ENCODE data around the gene PMM2.
"Not testable (repeated sequence)": the region's sequence is repeated elsewhere in the genome, so short reads cannot be mapped to it uniquely, and the experiment has no call there.

The PMM2 gene

DNA sequence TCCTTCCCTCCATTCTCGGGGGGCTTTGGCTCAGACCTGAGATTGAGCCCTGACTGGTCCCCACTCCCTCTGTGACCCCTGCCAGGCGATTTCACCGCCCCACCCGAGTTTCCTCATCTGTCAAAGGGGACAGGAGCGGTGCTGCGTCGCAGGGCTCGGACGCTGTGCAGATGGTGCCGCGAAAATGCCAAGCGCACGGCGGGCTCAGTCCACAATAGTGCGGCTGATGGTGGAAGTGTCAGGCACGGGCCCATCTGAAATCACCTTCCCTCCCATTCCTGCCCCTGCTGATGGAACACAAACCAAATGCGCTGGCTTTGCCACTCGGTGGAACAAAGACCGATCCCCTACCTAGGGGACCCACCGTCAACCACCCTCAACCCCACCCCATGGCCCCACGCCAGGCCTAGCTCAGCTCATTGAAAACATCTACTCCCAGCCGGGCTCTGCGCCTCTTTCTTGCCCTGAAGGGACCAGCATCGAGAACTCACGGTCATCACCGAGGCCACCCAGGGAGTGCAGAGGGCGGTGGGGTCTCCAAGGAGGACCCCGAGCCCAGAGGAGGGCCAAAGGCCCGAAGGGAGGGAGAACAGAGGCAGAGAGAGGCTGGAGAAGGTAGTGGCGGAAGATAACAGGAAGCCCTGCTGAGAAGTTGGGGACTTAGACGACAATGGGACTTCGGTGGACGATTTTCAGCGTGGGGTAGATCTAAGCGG lies 69.7 kb downstream of the PMM2 start:
- no peak for DNase-seq (ENCODE audit: low read depth in 2 of 2)

DNA sequence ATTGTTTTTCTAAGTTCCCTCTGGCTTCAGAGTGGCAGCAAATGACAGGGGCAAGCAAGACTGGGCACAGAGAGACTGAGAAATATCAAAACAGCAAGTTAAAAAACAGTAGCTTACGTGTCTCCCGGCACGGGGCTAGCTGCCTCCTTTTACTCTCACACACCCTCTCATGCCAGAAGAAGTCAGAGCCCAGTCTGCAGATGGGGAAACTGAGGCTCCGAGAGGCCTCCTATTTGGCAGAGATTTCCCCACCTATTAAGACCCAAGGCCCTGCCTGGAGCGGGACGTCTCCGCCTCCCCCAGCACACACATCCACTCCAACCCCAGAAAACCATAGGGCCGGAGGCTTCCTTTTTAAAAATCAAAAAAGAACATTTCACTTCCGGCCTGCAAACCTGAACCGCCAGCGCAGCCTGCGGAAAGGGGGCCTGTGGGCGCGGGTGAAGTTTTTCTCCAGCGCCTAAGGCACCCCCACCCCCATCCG lies 70.3 kb downstream of the PMM2 start:
- peak in 1 of 2 donors; percentile 64 for DNase-seq (ENCODE audit: low read depth in 2 of 2)

DNA sequence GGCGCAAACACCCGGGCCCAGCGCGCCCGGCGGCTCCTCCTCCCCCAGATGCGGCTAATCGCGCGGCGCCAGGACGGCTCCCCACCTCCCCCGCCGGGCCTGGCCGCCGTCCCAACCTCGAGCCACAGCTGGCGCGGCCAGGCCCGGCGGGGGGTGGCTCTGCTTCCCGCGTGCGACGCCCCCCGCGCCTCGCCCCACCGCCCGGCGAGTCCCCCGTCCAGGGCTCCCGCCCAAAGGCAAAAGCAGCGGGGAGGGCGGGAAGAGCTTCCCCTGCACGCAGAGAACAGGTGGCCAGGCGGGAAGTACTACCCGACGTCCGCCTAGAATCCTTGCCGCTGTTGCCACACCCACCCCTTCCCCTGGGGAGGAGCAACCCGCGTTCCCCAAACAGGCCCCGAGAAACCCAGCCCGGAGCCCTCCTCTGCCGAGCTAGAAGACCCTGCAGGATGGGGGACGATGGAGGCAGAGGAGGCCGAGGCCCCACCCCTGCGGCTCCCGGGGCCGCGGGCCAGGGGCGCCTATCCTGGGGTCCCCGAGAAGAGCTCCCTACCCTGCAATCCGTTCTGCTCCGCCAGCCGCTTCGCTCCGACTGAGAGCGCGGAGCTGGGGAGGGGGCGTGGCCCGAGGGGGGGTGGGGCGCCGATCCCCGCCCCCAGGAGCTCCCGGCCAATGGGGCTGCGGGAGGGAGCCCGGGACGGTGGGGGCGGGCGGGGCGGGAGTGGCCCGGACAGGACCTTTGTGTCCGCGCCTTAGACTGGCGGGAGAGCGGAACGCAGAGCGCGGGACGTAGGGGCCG lies 71.0 kb downstream of the PMM2 start, which contains the start of gene CARHSP1:
Gene CARHSP1, minus strand, starts transcription at position 591 of the 796 bp plus-strand sequence. CDS start 9,678 bp downstream, outside the sequence.
- peak; percentile 69 to 87 for DNase-seq (ENCODE audit: low read depth in 2 of 2)

DNA sequence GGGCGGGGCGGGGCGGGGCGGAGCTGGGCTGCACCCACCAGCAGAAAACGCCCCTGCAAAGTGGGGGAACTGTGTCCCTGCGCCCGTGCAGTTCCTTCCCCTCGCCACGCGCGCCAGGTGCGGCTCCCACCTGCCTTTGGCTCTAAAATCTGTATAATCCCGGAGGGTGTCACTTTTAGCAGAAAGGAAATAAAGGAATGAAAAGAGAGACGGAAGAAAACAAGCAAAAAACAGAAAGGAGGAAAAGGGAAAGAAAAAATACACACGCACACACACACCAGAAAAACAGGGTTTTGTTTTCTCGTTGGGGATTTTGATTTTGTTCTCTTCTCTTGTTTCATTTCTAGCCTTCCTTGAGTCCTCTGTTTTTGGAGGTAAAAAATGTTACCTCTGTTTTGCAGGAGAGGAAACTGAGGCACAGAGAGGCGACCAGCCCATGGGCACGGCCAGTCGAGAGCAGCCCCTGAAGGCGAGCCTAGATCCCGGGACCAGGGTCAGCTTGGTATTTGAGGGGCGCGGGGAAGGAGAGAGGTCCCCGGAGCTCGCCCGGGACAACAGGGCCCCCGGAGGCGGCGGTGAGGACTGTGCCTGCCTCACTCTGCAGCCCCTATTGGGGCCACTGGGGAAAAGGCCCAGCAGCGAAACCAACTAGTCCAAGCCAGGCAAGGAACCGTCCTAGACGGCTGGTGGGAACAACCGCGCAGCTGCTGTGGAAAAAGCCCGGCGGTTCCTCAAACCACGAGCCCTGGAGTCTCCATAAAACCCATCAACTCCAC lies 71.8 kb downstream of the PMM2 start:
- DNase-seq (ENCODE audit: low read depth in 2 of 2), result no peak

DNA sequence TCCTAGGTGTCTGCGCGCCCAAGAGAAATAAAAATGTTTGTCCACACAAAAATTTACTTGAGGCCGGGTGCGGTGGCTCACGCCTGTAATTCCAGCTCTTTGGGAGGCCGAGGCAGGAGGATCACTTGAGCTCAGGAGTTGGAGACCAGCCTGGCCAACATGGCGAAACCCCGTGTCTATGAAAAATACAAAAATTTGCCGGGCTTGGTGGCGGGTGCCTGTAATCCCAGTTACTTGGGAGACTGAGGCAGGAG lies 72.3 kb downstream of the PMM2 start:
- DNase-seq (ENCODE audit: low read depth in 2 of 2), result not testable (repeated sequence)

DNA sequence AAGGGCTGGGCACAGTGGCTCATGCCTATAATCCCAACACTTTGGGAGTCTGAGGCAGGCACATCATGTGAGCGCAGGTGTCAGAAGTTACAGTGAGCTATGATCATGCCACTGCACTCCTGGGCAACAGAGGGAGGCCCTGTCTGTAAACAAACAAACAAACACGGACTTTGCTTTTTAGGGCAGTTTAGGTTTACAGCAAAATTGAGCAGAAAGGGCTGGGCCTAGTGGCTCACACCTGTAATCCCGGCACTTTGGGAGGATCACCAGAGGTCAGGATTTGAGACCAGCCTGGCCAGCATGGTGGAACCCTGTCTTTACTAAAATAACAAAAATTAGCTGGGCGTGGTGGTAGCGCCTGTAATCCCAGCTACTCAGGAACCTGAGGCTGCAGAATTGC lies 74.4 kb downstream of the PMM2 start:
- no peak for DNase-seq (ENCODE audit: low read depth in 2 of 2)

DNA sequence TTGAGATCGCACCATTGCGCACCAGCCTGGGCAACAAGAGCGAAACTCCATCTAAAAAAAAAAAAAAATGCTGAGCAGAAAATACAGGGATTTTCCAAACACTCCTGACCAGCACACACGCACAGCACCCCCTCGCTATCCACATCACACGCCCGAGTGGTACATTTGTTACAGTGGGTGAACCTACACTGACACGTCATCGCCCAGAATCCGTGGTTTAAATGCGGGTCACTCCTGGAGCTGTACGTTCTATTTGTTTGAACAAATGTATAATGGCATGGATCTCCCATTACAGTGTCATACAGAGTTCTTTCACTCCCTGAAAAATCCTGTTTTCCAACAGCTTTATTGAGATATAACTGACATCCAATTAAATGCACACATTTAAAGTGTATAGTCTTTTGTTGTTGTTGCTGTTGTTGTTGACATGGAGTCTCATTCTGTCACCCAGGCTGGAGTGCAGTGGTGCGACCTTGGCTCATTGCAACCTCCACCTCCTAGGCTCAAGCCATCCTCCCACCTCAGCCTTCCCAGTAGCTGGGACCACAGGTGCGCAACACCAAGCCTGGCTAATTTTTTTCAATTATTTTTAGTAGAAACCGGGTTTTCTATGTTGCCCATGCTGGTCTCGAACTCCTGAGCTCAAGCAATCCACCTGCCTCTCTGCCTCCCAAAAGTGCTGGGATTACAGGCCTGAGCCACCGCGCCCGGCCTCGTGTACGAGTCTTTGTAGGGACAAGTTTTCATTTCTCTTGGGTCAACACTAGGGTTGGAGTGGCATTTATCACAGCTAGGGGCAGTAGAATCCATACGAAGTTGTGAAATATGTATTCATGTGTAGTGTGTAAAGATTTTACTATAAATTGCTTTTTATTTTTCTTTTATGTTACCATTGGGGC lies 75.6 kb downstream of the PMM2 start:
- no peak for DNase-seq (ENCODE audit: low read depth in 2 of 2)

DNA sequence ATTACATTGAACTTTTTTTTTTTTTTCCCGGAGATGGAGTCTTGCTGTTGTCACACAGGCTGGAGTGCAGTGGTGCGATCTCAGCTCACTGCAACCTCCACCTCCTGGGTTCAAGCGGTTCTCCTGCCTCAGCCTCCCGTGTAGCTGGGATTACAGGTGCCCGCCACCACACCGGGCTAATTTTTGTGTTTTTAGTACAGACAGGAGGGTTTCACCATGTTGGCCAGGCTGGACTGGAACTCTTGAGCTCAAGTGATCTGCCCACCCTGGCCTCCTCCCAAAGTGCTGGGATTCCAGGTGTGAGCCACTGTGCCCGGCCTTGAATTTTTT lies 76.2 kb downstream of the PMM2 start:
- not testable (repeated sequence) for DNase-seq (ENCODE audit: low read depth in 2 of 2)

DNA sequence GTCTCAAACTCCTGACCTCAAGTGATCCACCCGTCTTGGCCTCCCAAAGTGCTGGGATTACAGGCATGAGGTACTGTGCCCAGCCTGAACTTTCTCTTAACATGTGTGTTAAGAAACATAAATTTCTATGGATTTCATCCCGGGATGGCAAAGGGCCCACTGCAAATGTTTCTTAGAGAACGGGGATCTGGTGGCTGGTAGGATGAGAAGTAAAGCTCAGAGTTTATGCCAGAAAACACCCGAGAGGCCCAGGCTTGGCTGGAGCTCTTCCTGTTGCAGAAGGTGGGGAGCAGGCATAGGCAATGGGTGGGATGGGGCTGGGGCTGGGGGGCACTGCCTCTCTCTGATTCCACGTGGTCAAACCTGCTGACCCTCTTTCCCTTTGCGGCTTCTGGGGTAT lies 76.7 kb downstream of the PMM2 start:
- no peak for DNase-seq (ENCODE audit: low read depth in 2 of 2)

DNA sequence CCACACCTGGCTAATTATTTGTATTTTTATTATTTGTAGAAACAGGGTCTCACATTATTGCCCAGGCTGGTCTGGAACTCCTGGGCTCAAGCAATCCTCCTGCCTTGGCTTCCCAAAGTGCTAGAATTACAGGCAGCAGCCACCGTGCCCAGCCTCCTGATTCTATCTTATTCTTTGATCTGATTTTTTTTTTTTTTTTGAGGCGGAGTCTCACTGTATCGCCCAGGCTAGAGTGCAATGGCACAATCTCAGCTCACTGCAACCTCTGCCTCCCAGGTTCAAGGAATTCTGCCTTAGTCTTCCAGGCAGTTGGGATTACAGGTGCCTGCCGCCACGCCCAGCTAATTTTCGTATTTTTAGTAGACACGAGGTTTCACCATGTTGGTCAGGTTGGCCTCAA lies 77.7 kb downstream of the PMM2 start:
- DNase-seq (ENCODE audit: low read depth in 2 of 2), result not testable (repeated sequence)

DNA sequence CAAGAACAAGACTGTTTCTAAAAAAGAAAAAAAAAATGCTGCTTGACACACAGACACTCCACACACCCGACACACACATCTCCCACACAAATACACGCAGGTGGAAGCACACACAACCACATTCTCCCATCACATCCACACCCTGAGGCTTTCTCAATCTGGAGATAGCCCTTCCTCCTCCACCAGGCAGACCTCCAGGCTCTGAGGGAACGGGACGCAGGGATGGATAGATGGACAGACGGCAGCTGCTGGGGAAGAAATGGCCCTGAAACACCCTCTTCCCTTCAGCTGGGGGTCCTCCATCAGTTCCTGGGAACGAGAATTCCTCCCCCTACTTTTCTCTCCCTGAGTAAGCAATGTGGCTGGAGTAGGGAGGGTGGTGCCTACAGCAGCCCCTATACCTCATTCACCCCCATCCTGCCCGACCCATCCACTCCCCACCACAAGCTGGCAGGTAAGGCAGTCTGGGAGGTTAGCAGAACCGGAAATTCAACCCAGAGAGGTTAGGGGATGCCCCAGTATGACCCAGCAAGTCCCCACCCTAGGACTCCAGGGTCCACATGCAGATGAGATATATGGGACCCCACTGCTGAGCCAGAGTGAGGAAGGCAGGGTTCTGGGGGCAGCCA lies 80.4 kb downstream of the PMM2 start:
- DNase-seq (ENCODE audit: low read depth in 2 of 2), result no peak

DNA sequence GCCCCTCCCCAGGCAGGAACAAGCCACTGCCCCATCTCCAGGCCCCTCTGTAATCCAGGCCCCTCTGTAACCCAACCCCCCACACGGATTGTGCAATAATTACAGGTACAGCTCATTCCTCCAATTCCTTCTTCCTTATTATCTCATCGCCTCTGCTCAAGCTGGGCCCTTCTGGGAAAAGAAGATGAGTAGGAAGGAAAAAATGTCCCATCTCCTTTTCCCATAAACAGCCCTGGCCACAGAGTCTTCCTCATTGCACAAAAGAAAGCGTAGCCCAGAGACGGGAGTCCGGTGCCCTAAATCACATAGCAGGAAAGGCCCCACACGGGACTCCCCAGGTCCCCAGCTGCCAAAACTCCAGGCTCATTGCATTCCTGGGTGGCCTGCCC lies 80.9 kb downstream of the PMM2 start:
- no peak for DNase-seq (ENCODE audit: low read depth in 2 of 2)

DNA sequence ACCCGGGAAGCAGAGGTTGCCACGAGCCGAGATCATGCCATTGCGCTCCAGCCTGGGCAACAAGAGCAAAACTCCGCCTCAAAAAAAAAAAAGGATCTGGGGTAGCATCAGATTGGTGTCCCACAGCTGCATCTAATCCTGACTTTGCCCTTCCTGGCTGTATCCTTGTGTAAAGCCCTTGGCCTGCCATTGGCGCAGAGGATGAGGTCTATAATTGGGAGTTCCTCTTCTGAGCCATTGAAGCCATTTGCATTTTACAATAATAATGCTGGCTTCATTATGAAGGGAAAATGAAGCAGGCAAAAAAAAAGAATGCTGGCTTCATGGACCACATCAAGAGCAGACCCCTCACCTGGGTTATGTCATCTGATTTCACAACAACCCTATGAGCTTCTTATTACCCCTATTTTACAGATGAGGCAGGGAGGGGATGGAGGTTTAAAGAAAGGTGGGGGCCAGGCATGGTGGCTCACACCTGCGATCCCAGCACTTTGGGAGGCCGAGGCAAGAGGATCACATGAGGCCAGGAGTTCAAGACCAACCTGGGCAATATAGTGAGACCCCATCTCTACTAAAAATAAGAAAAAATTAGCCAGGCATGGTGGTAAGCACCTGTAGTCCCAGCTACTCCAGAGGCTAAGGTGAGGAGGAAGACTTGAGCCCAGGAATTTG lies 83.3 kb downstream of the PMM2 start:
- no peak for DNase-seq (ENCODE audit: low read depth in 2 of 2)

DNA sequence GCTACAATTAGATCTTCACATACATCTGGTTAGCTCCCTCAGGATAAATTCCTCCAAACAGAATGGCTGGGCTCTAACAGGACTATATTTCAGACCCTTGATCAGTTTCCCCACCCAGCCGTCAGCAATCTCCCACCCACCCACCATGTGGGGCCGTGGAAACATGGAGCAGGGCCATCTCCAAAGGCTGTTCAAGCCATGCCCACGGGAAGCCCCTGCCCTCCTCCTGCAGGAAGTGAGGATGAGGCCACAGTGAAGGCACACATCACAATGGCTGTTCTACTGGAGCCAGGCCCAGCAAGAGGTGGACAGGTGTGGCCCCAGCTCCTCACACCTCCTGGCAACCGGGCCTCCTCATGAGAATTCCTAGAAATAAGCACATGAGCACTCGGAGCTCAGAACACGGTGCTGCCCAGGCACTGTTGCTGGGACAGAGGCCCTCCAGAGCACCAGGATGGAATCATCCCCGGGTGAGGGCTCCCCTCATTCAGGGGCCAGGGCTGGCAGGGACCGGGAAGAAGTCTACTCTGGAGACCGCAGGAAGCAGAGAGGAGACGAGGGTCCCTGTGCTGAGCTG lies 84.5 kb downstream of the PMM2 start, which contains the start of gene LITAFD:
Gene LITAFD, plus strand, starts transcription at position 311 of the 577 bp plus-strand sequence. CDS start 2,005 bp downstream, outside the sequence.
- no peak for DNase-seq (ENCODE audit: low read depth in 2 of 2)

DNA sequence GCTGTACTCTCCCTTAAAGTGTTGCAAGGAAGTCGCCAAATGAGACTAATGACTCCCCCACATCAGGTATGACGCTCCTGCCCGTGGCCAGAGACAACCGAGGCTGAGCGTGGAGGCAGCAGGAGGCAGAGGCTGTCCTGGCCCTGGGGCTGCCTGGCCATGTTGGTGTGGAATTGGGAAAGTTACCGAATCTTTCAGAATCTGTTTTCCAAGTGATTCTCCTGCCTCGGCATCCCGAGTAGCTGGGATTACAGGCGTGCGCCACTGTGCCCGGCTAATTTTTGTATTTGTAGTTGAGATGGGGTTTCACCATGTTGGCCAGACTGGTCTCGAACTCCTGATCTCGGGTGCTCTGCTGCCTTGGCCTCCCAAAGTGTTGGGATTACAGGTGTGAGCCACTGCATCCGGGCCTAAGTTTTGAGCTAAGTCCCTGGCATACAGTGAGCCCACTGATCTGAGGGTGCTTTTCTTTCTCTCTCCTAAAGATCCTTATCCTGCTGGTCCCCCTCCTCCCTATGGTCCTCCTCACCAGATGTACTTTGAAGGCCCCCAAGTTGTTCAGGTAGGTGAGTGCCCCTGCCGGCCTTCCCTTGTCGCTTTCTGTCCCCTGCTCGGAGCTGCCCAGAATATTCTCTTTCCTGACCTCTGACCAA lies 85.2 kb downstream of the PMM2 start:
- no peak for DNase-seq (ENCODE audit: low read depth in 2 of 2)

DNA sequence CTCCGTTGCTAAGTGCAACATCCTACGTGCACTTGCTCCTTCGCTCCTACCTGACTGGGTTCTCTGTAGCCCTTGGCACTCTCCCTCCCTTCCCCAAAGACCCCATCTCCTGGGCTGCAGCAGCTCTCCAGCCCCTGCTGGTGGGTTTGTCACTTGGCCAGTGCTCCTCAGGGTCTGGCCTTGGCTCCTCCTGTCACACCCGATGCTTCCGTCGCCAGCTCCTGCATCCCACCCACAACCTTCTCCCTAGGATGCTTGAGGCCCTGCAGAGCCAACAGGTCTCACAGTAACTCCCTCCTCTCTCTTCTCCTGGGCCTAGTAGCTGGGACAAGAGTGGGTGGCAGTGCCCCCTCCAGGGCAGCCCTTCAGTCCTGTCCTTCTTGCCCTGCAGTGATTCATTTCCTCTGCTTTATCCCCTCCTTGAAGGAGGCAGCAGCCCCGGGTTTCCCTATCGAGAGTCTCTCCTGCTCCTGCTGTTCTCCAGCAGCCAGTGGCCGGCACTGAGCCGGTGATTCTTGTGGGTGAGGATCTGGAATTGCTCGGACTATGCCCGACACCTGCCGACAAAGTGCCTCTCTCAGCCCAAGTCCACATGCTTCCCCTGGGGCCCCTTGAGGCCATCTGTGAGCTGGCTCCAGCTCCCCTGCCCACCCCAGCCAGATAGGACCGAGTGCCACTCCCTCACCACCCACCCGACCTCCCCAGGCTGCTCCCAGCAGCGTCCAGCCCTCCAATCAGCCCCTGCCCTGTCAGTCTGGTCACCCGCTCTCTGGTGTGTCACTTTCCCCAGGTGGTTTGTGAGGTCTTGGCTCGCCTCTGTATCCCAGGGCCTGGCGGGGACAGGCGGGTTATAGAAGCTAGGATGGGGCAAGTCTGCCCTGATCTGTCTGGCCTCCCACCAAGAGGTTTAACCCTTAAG lies 88.3 kb downstream of the PMM2 start:
- DNase-seq (ENCODE audit: low read depth in 2 of 2), result no peak

DNA sequence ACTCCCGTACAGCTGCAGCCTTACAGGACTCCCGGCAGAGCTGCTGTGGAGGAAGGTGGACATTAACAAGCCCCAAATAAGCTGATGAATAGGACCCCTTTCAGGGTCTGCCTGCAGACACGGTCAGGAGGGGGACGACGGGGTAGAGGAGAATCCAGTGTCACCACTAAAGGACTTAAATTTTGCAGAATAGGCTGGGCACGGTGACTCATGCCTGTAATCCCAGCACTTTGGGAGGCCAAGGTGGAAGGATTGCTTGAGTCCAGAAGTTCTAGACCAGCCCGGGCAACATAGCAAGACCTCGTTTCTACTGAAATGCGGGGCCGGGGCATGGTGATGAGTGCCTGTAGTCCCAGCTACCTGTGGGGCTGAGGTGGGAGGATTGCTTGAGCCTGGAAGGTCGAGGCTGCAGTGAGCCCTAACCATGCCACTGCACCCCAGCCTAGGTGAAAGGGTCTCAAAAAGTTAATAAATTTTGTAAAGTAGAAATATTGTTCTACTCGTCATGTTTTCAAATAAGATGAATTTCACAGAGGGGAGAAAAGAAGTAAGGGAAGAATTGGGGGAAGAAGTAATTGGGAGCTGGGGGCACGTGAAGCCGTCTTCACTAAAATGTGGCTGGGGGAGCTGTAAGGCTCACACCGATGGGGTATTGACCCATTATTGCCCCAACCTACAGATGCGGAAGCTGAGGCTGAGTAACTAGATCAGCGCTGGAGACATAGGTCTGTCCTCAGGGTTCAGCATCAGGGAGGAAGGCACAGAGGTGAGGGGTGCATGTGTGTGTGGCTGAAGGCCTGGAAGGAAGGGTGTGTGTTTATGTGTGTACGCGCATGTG lies 89.2 kb downstream of the PMM2 start:
- DNase-seq (ENCODE audit: low read depth in 2 of 2), result no peak

DNA sequence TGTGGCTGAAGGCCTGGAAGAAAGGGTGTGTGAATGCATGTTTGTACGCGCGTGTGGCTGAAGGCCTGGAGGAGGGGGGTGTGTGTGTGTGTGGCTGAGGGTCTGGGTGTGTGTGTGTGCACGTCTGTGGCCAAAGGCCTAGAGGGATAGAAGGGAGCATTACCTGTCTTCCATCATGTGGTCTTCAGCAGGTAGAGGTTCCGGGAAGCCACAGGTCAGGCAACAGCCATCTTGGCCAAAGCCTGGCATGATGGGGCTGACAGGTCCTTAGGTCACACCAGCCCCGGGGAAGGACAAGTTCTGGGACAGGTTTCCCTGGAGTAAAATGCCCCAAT lies 89.8 kb downstream of the PMM2 start:
- DNase-seq (ENCODE audit: low read depth in 2 of 2), result no peak
